GM23338 (cell line): ENCODE data around the gene ASIC3.
A peak's percentile ranks its signal among the peaks of the same experiment; 100 is the strongest.

ENCODE experiments used
- EZH2 ChIP-seq: fragments of 200-600 bp; sonication (generic); IDR thresholded peaks from one replicate; pipeline ENCODE4 v1.8.0; 2017; ENCODE audit warnings: antibody characterized with exemption, mild to moderate bottlenecking, low read depth; ENCODE audit not compliant: unreplicated experiment
- EZH2phosphoT487 ChIP-seq: fragments of 200-600 bp; sonication (generic); IDR thresholded peaks from one replicate; pipeline ENCODE4 v1.8.1; 2018; ENCODE audit warnings: antibody characterized with exemption; ENCODE audit not compliant: unreplicated experiment
- JUNB ChIP-seq: IDR thresholded peaks from one replicate; pipeline ENCODE4 v1.6.1; 2016; ENCODE audit warnings: antibody characterized with exemption; ENCODE audit not compliant: unreplicated experiment
- TF ChIP-seq, protein P1 (sequence below), 2 experiments: fragments of 200-600 bp in 1 of 2; sonication (generic) in 1 of 2; conservative IDR thresholded peaks; 2 replicates each; pipeline versions ENCODE4 v1.5.1 to v1.6.1; 2016 to 2017; ENCODE audit warnings: antibody characterized with exemption in 2 of 2, low read depth in 2 of 2, mild to moderate bottlenecking in 2 of 2, moderate library complexity in 1 of 2

DNA sequence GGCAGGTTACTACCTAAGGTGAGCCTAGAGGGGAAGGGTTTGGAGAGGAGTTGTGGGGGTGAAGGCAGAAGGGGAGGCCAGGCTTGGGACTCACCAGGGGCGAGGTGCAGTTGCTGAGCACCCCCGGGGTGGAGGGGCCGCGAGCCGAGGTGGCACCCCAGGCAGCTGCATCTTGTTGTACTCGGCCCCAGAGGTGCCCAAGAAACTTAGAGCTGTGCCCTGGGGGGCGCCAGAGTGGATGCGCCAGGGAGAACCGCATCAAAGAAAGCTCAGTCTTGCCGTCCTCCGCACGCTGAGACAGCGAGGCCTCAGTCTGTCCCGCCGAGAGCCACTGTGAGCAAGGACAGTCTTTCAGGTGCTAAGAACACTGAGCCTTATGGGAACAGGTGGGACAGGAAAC lies 31.4 kb upstream of the ASIC3 start:
- TF ChIP-seq, protein P1, sequence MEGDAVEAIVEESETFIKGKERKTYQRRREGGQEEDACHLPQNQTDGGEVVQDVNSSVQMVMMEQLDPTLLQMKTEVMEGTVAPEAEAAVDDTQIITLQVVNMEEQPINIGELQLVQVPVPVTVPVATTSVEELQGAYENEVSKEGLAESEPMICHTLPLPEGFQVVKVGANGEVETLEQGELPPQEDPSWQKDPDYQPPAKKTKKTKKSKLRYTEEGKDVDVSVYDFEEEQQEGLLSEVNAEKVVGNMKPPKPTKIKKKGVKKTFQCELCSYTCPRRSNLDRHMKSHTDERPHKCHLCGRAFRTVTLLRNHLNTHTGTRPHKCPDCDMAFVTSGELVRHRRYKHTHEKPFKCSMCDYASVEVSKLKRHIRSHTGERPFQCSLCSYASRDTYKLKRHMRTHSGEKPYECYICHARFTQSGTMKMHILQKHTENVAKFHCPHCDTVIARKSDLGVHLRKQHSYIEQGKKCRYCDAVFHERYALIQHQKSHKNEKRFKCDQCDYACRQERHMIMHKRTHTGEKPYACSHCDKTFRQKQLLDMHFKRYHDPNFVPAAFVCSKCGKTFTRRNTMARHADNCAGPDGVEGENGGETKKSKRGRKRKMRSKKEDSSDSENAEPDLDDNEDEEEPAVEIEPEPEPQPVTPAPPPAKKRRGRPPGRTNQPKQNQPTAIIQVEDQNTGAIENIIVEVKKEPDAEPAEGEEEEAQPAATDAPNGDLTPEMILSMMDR (conservative IDR thresholded peaks at IDR 0.05; ENCODE audit: low read depth in 2 of 2) = peak in 1 of 2 experiments; percentile 30; a peak in 2 of 4 replicates
- TF ChIP-seq EZH2phosphoT487 (no peak), EZH2 (no peak), JUNB (no peak)
